Measurements from ENCODE around the gene ZNF497. TPM values are rescaled to one million over a fixed set of nuclear protein-coding genes. Genes with fewer than 3 reads are reported as not detected.

ZNF497 gene
- total RNA-seq, 1 experiment from 2014 or later, result 2.4 TPM

- H2BK5ac ChIP-seq (ENCODE audit: insufficient read length, low read length), result no peak overlapping the region
- no peak overlapping the region for H3K4ac ChIP-seq (ENCODE audit: low read depth, low read length)
- H3K4me2 ChIP-seq (ENCODE audit: insufficient read depth, insufficient read length, low read length), result no peak overlapping the region
- H2BK12ac ChIP-seq (ENCODE audit: insufficient read length, low read depth, low read length), result no peak overlapping the region
- H3K79me2 ChIP-seq (ENCODE audit: insufficient read depth, low read length), result no peaks in the 10 kb centered on the region
- no peak overlapping the region for H3K23ac ChIP-seq (ENCODE audit: insufficient read length, low read depth, low read length)
- H2BK120ac ChIP-seq (ENCODE audit: low read depth, low read length, poor library complexity, severe bottlenecking), result no peak overlapping the region
- H2BK15ac ChIP-seq (ENCODE audit: low read depth, low read length), result no peak overlapping the region
- Mint-ChIP-seq H3K4me3 (peak overlapping the region in 1 of 2 experiments; percentile 60; a peak in 1 of 5 replicates), H3K27ac (peak overlapping the region in 1 of 3 experiments; percentile 29; a peak in 1 of 7 replicates), H3K27me3 (ENCODE audit: low read depth) (no peaks in the 10 kb centered on the region), H3K4me1 (0 out of 4 replicates have a peak, but pooled peaks cover 0 to 2% of the 10 kb centered on the region in 2 experiments), H3K36me3 (ENCODE audit: insufficient read depth in 1 of 3, low read depth in 3 of 3) (peaks cover 0 to 4% (median 2%) of the 10 kb centered on the region in 3 experiments; a peak in 4 of 7 replicates), H3K9me3 (no peaks in the 10 kb centered on the region)
- H3K14ac ChIP-seq (ENCODE audit: insufficient read depth, low read length), result no peak overlapping the region
- H4K5ac ChIP-seq (ENCODE audit: insufficient read length, low read depth, low read length), result no peak overlapping the region
- no peak overlapping the region for H3K18ac ChIP-seq (ENCODE audit: insufficient read length, low read depth, low read length)
- no peak overlapping the region for H4K91ac ChIP-seq (ENCODE audit: insufficient read length, low read depth, low read length)
- no peak overlapping the region for H3T11ph ChIP-seq (ENCODE audit: low read length)
- H3K56ac ChIP-seq (ENCODE audit: insufficient read length, low read depth, low read length), result no peak overlapping the region
- H3K23me2 ChIP-seq (ENCODE audit: insufficient read length, low read depth, low read length, poor library complexity, severe bottlenecking), result peaks cover 5% of the 10 kb centered on the region
- H3K79me1 ChIP-seq (ENCODE audit: insufficient read depth, low read depth, low read length, poor library complexity, severe bottlenecking), result no peaks in the 10 kb centered on the region
- H3K4me1 ChIP-seq (ENCODE audit: insufficient read depth, low read length), result no peaks in the 10 kb centered on the region
- H4K20me1 ChIP-seq (ENCODE audit: control insufficient read depth, insufficient read depth, insufficient read length), result no peaks in the 10 kb centered on the region
- H2AK5ac ChIP-seq (ENCODE audit: insufficient read length, low read length), result no peak overlapping the region
- TF ChIP-seq CTCF (conservative IDR thresholded peaks at IDR 0.05), result no peak
- no peak overlapping the region for H3K27ac ChIP-seq (ENCODE audit: insufficient read length, low read depth, low read length)
- H2AFZ ChIP-seq (ENCODE audit: low read length), result no peak overlapping the region
- no CpG with 5 or more reads among the region's 23 CpGs for WGBS (ENCODE audit: extremely low coverage, insufficient read length, low lambda C conversion rate)
- H4K8ac ChIP-seq (replicated peaks; ENCODE audit: insufficient read length, low read depth, low read length), result no peak overlapping the region
- H3K27me3 ChIP-seq (ENCODE audit: insufficient read depth, low read length), result no peaks in the 10 kb centered on the region
- no peak overlapping the region for H2BK20ac ChIP-seq (ENCODE audit: low read depth, low read length, poor library complexity, severe bottlenecking)
- H3K9ac ChIP-seq (ENCODE audit: extremely low read depth, insufficient read length, low read length), result no peak overlapping the region
- no peaks in the 10 kb centered on the region for H3K9me3 ChIP-seq (ENCODE audit: control insufficient read depth, low read depth, low read length)
- DNase-seq, result no peak
Measured at GRCh38 chr19:58351990-58352755, 10.4 kb downstream of the ZNF497 start.
